ENCODE results near the gene MON1A. TPM values are rescaled to one million over a fixed set of nuclear protein-coding genes. Genes with fewer than 3 reads are reported as not detected.

Gene MON1A
- total and polyA plus RNA-seq, 3 donors from 2014 or later, result 16.4 to 23.9 (median 17.3) TPM

DNA sequence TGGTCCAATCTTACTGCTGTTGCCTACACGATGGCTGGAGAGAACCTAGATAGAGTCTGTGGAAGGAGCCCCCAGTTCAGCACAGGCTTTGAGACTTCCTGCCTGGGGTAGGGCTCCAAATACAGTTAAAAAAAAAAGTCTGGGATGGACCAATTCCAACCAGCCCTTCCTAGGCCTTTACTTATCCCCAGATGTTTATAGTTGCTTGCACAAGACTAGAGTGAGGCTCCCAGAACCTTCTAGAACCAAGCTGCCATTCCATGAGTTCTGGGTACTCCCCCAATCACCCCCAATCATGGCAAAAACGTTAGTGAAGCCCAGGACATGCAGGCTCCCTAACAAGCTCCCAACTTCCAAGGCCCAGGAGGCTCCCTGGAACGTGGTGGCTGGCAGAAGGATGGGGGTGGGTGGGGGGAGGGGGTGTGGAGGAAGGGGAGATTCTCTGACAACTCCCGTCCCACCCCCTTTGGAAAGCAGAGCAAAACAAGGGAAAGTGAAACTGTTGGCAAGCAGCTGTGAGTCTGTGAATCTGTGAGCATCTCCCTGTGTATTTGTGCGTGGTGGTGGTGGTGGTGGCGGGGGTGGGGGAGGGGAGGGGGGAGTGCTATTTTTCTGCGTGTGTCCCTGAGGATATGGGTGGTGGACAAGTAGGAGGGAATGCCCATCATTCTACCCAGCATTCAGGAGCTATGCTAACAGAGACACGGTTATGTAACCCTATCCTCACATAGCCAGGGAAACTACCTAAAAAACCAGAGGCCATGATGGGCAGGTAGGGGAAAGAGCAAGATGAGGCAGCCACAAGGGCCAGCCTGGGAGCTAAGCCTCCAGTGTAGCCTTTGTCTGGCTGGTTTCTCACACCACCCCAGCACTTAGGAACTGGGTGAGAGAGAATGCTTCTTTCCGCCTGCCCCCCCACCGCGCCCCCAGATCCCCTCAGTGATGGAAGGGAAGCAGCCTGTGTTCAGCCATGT, 28.0 kb downstream of the MON1A start:
- Histone ChIP-seq H3K4me3 (no peak overlapping the region), H3K27ac (no peak overlapping the region), H3K27me3 (no peaks in the 10 kb centered on the region), H3K4me1 (peaks cover 5% of the 10 kb centered on the region), H3K9me3 (no peaks in the 10 kb centered on the region), H3K36me3 (ENCODE audit: low read depth, missing control alignments) (no peaks in the 10 kb centered on the region)
- intact Hi-C loops (cut with DNase I; ENCODE audit: low total_unique reads), result no loop called here
- no peak for DNase-seq
- WGBS, 2 donors, result 69% methylated on average over 10 to 11 of the region's 11 CpGs
- TF ChIP-seq CTCF (IDR thresholded peaks at IDR 0.05) (no peak), POLR2A (IDR thresholded peaks at IDR 0.05) (no peak)

DNA sequence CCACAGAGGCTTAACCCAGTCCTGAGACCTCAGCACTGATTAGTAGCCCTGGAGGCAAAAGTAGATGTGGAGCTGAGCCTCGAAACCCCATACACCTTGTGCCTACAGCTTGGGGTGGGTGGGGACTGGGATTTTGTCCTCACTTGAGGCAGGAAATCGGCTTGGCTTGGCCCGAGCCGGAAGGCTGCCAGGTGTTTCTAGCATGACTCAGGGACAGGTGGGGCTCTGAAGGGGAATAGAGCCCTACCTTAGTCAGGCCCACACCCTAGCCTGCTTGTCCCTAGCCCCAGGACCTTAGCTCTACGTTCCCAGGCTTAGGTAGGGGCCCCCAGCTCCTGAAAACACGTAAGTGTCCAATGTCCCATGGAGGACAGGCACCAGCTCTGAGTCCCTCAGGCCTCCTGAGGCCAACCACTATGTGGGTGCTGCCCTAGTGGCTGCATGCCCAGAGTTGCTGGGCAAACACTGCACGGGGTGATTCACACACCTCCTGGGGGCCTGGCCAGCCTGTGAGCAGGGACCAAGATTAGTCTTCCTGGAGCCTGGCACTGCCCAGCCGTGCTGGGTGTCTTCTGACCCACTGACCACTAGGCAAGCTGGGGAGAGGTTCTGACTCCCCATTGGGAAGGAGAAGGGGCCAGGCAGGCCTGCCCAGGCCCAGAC, 29.0 kb downstream of the MON1A start:
- H3K27ac ChIP-seq, result no peak overlapping the region
- TF ChIP-seq POLR2A (IDR thresholded peaks at IDR 0.05), result no peak
- no peak for TF ChIP-seq CTCF (IDR thresholded peaks at IDR 0.05)
- 83% methylated on average over 8 of the region's 8 CpGs; no CpG with 5 or more reads in 1 of the 2 donors for WGBS, 2 donors

GRCh38 chr3:49899815-49900214, 29.8 kb downstream of the MON1A start:
- 77 to 80% methylated on average over 5 of the region's 5 CpGs for WGBS, 2 donors
- Histone ChIP-seq H3K36me3 (ENCODE audit: low read depth, missing control alignments) (no peaks in the 10 kb centered on the region), H3K4me3 (no peak overlapping the region), H3K27me3 (no peaks in the 10 kb centered on the region), H3K27ac (no peak overlapping the region), H3K9me3 (no peaks in the 10 kb centered on the region), H3K4me1 (no peaks in the 10 kb centered on the region)
- no peak for TF ChIP-seq CTCF (IDR thresholded peaks at IDR 0.05)
- TF ChIP-seq POLR2A (IDR thresholded peaks at IDR 0.05), result no peak
- DNase-seq, result no peak
- intact Hi-C loops (cut with DNase I; ENCODE audit: low total_unique reads), result no loop called here

More for the DNA sequence above, 29.0 kb downstream of the MON1A start:
- no peaks in the 10 kb centered on the region for H3K27me3 ChIP-seq
- no peaks in the 10 kb centered on the region for H3K4me1 ChIP-seq
- no peak for DNase-seq
- no peaks in the 10 kb centered on the region for H3K36me3 ChIP-seq (ENCODE audit: low read depth, missing control alignments)
- H3K9me3 ChIP-seq, result no peaks in the 10 kb centered on the region
- H3K4me3 ChIP-seq, result no peak overlapping the region
- intact Hi-C loops (cut with DNase I; ENCODE audit: low total_unique reads), result no loop called here

- DNase-seq, result no peak
- Histone ChIP-seq H3K9me3 (no peaks in the 10 kb centered on the region), H3K4me3 (no peak overlapping the region), H3K36me3 (ENCODE audit: low read depth, missing control alignments) (no peaks in the 10 kb centered on the region), H3K27me3 (no peaks in the 10 kb centered on the region), H3K27ac (no peak overlapping the region), H3K4me1 (no peaks in the 10 kb centered on the region)
- no peak for TF ChIP-seq CTCF (IDR thresholded peaks at IDR 0.05)
- no peak for TF ChIP-seq POLR2A (IDR thresholded peaks at IDR 0.05)
- intact Hi-C loops (cut with DNase I; ENCODE audit: low total_unique reads), result no loop called here
- WGBS, 2 donors, result 75 to 91% methylated on average over 5 to 6 of the region's 6 CpGs
Observed at GRCh38 chr3:49898991-49899390, 30.6 kb downstream of the MON1A start.
